Measurements from ENCODE around the gene TSPOAP1. TPM values are rescaled to one million over a fixed set of nuclear protein-coding genes. Genes with fewer than 3 reads are reported as not detected.

The TSPOAP1 gene
- total RNA-seq, 1 donor from 2014 or later, result 39.7 TPM

- no peaks in the 10 kb centered on the region for H3K27me3 Mint-ChIP-seq (ENCODE audit: unreplicated experiment)
Measured at GRCh38 chr17:58262149-58262548, 66.4 kb downstream of the TSPOAP1 start.

GRCh38 chr17:58254803-58255202 is 73.8 kb downstream of the TSPOAP1 start:
- Mint-ChIP-seq H3K4me1 (ENCODE audit: low read depth, unreplicated experiment) (no peaks in the 10 kb centered on the region), H3K27me3 (ENCODE audit: unreplicated experiment) (peaks cover 3% of the 10 kb centered on the region), H3K27ac (ENCODE audit: unreplicated experiment) (no peak overlapping the region), H3K4me3 (ENCODE audit: unreplicated experiment) (no peak overlapping the region), H3K9me3 (ENCODE audit: unreplicated experiment) (peaks cover 2% of the 10 kb centered on the region), H3K36me3 (ENCODE audit: unreplicated experiment) (no peaks in the 10 kb centered on the region)
- TF ChIP-seq, protein P1, sequence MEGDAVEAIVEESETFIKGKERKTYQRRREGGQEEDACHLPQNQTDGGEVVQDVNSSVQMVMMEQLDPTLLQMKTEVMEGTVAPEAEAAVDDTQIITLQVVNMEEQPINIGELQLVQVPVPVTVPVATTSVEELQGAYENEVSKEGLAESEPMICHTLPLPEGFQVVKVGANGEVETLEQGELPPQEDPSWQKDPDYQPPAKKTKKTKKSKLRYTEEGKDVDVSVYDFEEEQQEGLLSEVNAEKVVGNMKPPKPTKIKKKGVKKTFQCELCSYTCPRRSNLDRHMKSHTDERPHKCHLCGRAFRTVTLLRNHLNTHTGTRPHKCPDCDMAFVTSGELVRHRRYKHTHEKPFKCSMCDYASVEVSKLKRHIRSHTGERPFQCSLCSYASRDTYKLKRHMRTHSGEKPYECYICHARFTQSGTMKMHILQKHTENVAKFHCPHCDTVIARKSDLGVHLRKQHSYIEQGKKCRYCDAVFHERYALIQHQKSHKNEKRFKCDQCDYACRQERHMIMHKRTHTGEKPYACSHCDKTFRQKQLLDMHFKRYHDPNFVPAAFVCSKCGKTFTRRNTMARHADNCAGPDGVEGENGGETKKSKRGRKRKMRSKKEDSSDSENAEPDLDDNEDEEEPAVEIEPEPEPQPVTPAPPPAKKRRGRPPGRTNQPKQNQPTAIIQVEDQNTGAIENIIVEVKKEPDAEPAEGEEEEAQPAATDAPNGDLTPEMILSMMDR (IDR thresholded peaks at IDR 0.05; ENCODE audit: partially characterized antibody, unreplicated experiment), result no peak
- DNase-seq, result no peak

More at GRCh38 chr17:58262149-58262548, 66.4 kb downstream of the TSPOAP1 start:
- Mint-ChIP-seq H3K4me1 (ENCODE audit: low read depth, unreplicated experiment) (no peaks in the 10 kb centered on the region), H3K36me3 (ENCODE audit: unreplicated experiment) (peaks cover 6% of the 10 kb centered on the region), H3K27ac (ENCODE audit: unreplicated experiment) (no peak overlapping the region), H3K4me3 (ENCODE audit: unreplicated experiment) (no peak overlapping the region), H3K9me3 (ENCODE audit: unreplicated experiment) (peaks cover 2% of the 10 kb centered on the region)
- no peak for DNase-seq
- TF ChIP-seq, protein P1 (IDR thresholded peaks at IDR 0.05; ENCODE audit: partially characterized antibody, unreplicated experiment), result no peak

GRCh38 chr17:58253082-58253481 is 75.5 kb downstream of the TSPOAP1 start:
- Mint-ChIP-seq H3K27me3 (ENCODE audit: unreplicated experiment) (peaks cover 3% of the 10 kb centered on the region), H3K4me1 (ENCODE audit: low read depth, unreplicated experiment) (no peaks in the 10 kb centered on the region), H3K36me3 (ENCODE audit: unreplicated experiment) (no peaks in the 10 kb centered on the region), H3K27ac (ENCODE audit: unreplicated experiment) (no peak overlapping the region), H3K9me3 (ENCODE audit: unreplicated experiment) (peaks cover 2% of the 10 kb centered on the region), H3K4me3 (ENCODE audit: unreplicated experiment) (no peak overlapping the region)
- TF ChIP-seq, protein P1 (IDR thresholded peaks at IDR 0.05; ENCODE audit: partially characterized antibody, unreplicated experiment), result no peak
- no peak for DNase-seq

GRCh38 chr17:58252141-58252540 is 76.5 kb downstream of the TSPOAP1 start:
- no peaks in the 10 kb centered on the region for H3K4me1 Mint-ChIP-seq (ENCODE audit: low read depth, unreplicated experiment)
- no peak for DNase-seq
- H3K9me3 Mint-ChIP-seq (ENCODE audit: unreplicated experiment), result peaks cover 2% of the 10 kb centered on the region
- TF ChIP-seq, protein P1 (IDR thresholded peaks at IDR 0.05; ENCODE audit: partially characterized antibody, unreplicated experiment), result no peak
- H3K27ac Mint-ChIP-seq (ENCODE audit: unreplicated experiment), result no peak overlapping the region
- peaks cover 5% of the 10 kb centered on the region for H3K27me3 Mint-ChIP-seq (ENCODE audit: unreplicated experiment)
- no peak overlapping the region for H3K4me3 Mint-ChIP-seq (ENCODE audit: unreplicated experiment)
- no peaks in the 10 kb centered on the region for H3K36me3 Mint-ChIP-seq (ENCODE audit: unreplicated experiment)

Small RNA genes lying within 50 kb of the gene (microRNA-seq; reads per million reads assigned to microRNA genes)
- gene MIR4736 (ENCODE audit: unreplicated experiment), result not detected

Other genes starting within 250 kb of the TSPOAP1 start
- 80.4 TPM for gene DYNLL2, start 245.4 kb downstream of the TSPOAP1 start, total RNA-seq (ENCODE audit: unreplicated experiment)
- not detected for gene OR4D1, start 180.4 kb downstream of the TSPOAP1 start, total RNA-seq (ENCODE audit: unreplicated experiment)
- not detected for gene OR4D2, start 161.8 kb downstream of the TSPOAP1 start, total RNA-seq (ENCODE audit: unreplicated experiment)
- gene EPX, start 136.1 kb downstream of the TSPOAP1 start, total RNA-seq (ENCODE audit: unreplicated experiment), result not detected
- gene MKS1, start 109.5 kb downstream of the TSPOAP1 start, total RNA-seq (ENCODE audit: unreplicated experiment), result 41.8 TPM
- not detected for gene LPO, start 90.2 kb downstream of the TSPOAP1 start, total RNA-seq (ENCODE audit: unreplicated experiment)
- gene MPO, start 47.9 kb downstream of the TSPOAP1 start, total RNA-seq (ENCODE audit: unreplicated experiment), result not detected
- 82.1 TPM for gene SUPT4H1, start 23.4 kb upstream of the TSPOAP1 start, total RNA-seq (ENCODE audit: unreplicated experiment)
- gene RNF43, start 88.7 kb upstream of the TSPOAP1 start, total RNA-seq (ENCODE audit: unreplicated experiment), result not detected
- gene HSF5, start 159.6 kb upstream of the TSPOAP1 start, total RNA-seq (ENCODE audit: unreplicated experiment), result 0.10 TPM
- 152 TPM for gene MTMR4, start 185.8 kb upstream of the TSPOAP1 start, total RNA-seq (ENCODE audit: unreplicated experiment)

All from glutamatergic neuron (in vitro differentiated cells).